ENCODE measurements around the gene TMEM106C. TPM values are rescaled to one million over a fixed set of nuclear protein-coding genes. Genes with fewer than 3 reads are reported as not detected.

The TMEM106C gene, protein sequence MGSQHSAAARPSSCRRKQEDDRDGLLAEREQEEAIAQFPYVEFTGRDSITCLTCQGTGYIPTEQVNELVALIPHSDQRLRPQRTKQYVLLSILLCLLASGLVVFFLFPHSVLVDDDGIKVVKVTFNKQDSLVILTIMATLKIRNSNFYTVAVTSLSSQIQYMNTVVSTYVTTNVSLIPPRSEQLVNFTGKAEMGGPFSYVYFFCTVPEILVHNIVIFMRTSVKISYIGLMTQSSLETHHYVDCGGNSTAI
- total RNA-seq, result 100 to 1,000 TPM; 148 to 158 TPM

DNA sequence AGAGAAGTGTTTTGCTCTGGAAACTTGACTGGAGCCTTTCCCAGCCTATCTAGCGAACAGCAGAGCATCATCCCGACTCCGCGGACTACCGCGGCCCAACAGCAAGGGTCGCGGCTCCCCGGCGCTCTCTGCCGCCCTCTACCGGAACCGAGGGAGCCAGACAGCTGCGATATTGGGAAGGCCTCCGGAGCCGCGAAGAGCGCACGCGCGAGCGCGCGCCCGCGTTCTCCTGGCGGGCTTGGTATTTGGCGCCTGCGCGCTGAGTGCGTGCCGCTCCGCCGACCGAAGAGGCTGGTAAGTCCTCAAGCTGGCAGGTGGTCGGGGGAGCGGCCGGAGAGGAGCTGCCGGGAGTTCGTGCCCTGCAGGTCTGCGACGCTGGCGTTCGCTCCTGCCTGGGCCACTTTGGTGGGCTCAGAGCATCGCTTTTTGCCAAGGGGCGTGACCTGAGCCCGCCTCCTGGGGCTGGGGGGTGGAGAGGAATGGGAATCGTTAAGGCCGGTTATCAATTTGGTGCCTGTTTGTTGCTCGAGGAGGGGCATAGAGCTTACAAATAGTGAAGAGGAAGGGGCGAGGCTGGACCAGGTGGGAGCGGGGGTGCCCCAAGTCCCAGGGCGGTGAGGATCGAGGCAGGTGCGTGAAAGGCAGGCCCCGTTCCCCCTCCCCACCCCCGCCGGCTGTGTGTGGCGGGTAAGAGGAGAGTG lies at the start of gene TMEM106C:
Gene TMEM106C (plus strand): TSS at position 257 of the 701 bp plus-strand sequence. CDS start 641 bp downstream, outside the sequence.
- TF ChIP-seq, protein P1, sequence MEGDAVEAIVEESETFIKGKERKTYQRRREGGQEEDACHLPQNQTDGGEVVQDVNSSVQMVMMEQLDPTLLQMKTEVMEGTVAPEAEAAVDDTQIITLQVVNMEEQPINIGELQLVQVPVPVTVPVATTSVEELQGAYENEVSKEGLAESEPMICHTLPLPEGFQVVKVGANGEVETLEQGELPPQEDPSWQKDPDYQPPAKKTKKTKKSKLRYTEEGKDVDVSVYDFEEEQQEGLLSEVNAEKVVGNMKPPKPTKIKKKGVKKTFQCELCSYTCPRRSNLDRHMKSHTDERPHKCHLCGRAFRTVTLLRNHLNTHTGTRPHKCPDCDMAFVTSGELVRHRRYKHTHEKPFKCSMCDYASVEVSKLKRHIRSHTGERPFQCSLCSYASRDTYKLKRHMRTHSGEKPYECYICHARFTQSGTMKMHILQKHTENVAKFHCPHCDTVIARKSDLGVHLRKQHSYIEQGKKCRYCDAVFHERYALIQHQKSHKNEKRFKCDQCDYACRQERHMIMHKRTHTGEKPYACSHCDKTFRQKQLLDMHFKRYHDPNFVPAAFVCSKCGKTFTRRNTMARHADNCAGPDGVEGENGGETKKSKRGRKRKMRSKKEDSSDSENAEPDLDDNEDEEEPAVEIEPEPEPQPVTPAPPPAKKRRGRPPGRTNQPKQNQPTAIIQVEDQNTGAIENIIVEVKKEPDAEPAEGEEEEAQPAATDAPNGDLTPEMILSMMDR (IDR thresholded peaks at IDR 0.05), result peak; percentile 92
- H3K9me3 Mint-ChIP-seq, result no peaks in the 10 kb centered on the region
- peaks cover 1% of the 10 kb centered on the region for H3K27me3 Mint-ChIP-seq
- POLR2A ChIA-PET, result interaction anchor here (0.6 to 1.0 kb wide), 3 partner anchors 94 to 889 kb away, joined by 3 read pairs; partner anchors contain the start of gene DDX23
- H3K4me1 Mint-ChIP-seq (ENCODE audit: low read depth), result peaks cover 28% of the 10 kb centered on the region
- DNase-seq, result peak; percentile 94
- CTCF ChIA-PET, result interaction anchor here (0.6 to 3.5 kb wide), 53 partner anchors 10 to 326 kb away, joined by 3 to 23 read pairs (median 4); partner anchors contain the start of genes ASB8 and VDR
- H3K27ac Mint-ChIP-seq, result peak within 1 kb of the TSS; percentile 86
- H3K36me3 Mint-ChIP-seq (ENCODE audit: low read depth), result peaks cover 45% of the 10 kb centered on the region
- peak within 1 kb of the TSS; percentile 99 for H3K4me3 Mint-ChIP-seq
- ATAC-seq, result peak; percentile 98
- intact Hi-C loops (cut with micrococcal nuclease), result no loop called here

DNA sequence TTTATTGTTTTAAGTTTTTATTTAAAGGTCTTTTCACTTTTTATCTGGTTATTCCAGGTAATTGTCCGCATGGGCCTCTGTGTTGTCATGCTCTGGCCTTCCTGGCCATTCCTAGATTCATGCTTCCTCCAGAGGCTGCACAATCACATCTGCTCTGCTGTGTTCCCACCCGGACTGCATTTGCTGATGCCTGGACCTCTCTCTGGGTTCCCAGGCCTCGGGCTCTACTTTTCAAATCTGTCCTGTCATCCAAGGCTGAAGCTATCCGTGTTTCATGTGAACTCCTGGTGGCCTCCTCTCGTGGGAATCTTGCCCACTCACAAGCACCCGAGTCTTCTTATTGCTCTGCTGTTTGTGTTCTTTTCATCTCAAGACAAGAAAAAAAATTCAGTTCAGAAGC lies 42.5 kb upstream of the TMEM106C start:
- TF ChIP-seq, protein P1 (IDR thresholded peaks at IDR 0.05), result no peak
- Mint-ChIP-seq H3K4me3 (no peak overlapping the region), H3K4me1 (ENCODE audit: low read depth) (peaks cover 2% of the 10 kb centered on the region), H3K9me3 (no peaks in the 10 kb centered on the region), H3K27me3 (peaks cover 20% of the 10 kb centered on the region), H3K27ac (no peak overlapping the region), H3K36me3 (ENCODE audit: low read depth) (no peaks in the 10 kb centered on the region)
- intact Hi-C loops (cut with micrococcal nuclease), result no loop called here
- ChIA-PET POLR2A (no interaction called here), CTCF (interaction anchor here (0.9 kb wide), 1 partner anchor 82 kb away, joined by 3 read pairs; no protein-coding TSS in a partner anchor)
- ATAC-seq (no peak), DNase-seq (no peak)

DNA sequence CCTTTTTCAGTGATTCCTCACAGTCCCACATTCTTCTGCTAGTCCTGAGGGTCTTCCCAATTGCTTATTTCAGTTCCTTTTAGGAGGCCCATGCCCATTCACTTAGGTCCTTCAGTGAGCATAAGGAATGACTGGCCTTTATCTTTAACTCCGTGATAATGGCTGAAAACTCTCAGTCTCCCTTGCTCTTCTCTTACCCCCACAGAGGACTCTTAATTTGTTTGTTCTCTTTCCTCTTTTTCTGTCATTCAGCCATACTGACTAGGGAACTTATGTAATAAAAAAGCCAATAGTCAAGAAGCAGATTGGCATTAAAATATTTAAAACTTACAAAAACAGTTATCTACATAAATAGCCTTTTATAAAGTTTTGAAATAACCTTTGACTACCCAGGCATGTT lies 41.5 kb upstream of the TMEM106C start:
- DNase-seq (no peak), ATAC-seq (no peak)
- Mint-ChIP-seq H3K36me3 (ENCODE audit: low read depth) (no peaks in the 10 kb centered on the region), H3K27ac (no peak overlapping the region), H3K27me3 (peaks cover 18% of the 10 kb centered on the region), H3K9me3 (no peaks in the 10 kb centered on the region), H3K4me3 (no peak overlapping the region), H3K4me1 (ENCODE audit: low read depth) (peaks cover 2% of the 10 kb centered on the region)
- intact Hi-C loops (cut with micrococcal nuclease), result no loop called here
- ChIA-PET POLR2A (no interaction called here), CTCF (interaction anchor here (0.6 kb wide), 1 partner anchor 470 kb away, joined by 3 read pairs; no protein-coding TSS in a partner anchor)
- TF ChIP-seq, protein P1 (IDR thresholded peaks at IDR 0.05), result no peak

DNA sequence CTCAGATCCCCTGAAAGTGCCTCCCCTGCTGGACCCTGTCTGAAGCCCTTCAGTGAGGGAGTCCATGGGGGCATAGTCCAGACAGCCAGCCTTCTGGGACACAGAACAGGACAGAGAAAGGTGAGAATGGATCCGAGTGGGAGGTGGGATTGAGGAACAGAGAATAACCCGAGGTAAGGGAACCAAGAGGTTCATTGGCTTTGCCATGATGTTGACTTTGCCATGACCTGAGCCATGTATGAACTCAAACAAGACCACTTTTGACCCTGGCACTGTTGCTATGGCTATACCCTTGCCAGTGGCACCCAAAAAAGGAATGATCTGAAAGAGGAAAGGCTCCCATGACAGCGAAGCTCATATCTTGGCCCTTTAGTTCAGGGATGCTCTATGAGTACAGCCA lies 36.0 kb upstream of the TMEM106C start:
- ChIA-PET CTCF (interaction anchor here (1.2 to 1.5 kb wide), 2 partner anchors 36 to 186 kb away, joined by 3 read pairs; partner anchors contain the start of gene TMEM106C), POLR2A (no interaction called here)
- intact Hi-C loops (cut with micrococcal nuclease), result no loop called here
- ATAC-seq (no peak), DNase-seq (no peak)
- Mint-ChIP-seq H3K9me3 (no peaks in the 10 kb centered on the region), H3K27me3 (peaks cover 12% of the 10 kb centered on the region), H3K4me3 (no peak overlapping the region), H3K36me3 (ENCODE audit: low read depth) (no peaks in the 10 kb centered on the region), H3K27ac (no peak overlapping the region), H3K4me1 (ENCODE audit: low read depth) (no peaks in the 10 kb centered on the region)
- TF ChIP-seq, protein P1 (IDR thresholded peaks at IDR 0.05), result no peak
